Mesendoderm (in vitro differentiated cells): ENCODE results near the gene CEACAM1.
A peak's percentile ranks its signal among the peaks of the same experiment; 100 is the strongest.

Experiments
- DNase-seq: peaks from one replicate; pipeline ENCODE4 v3.0.0; 2013
- H2AK5ac ChIP-seq: 2 replicates; pipeline ENCODE4 v1.6.1; 2013; ENCODE audit warnings: low read length, inconsistent platforms
- H2BK120ac ChIP-seq: 2 replicates; pipeline ENCODE4 v1.6.1; 2013; ENCODE audit warnings: low read depth, mild to moderate bottlenecking, low read length, moderate library complexity, mixed read lengths
- H2BK15ac ChIP-seq: replicated peaks from 2 replicates; pipeline ENCODE4 v1.6.1; 2013; ENCODE audit warnings: low read depth, mild to moderate bottlenecking, moderate library complexity
- H2BK5ac ChIP-seq: 2 replicates; pipeline ENCODE4 v1.6.1; 2013; ENCODE audit warnings: low read length, inconsistent platforms
- H3K18ac ChIP-seq: 2 replicates; pipeline ENCODE4 v1.6.1; 2013; ENCODE audit warnings: mild to moderate bottlenecking, low read length, mixed read lengths
- H3K23ac ChIP-seq: one replicate; pipeline ENCODE4 v1.6.1; 2013; ENCODE audit warnings: low read length
- H3K27ac ChIP-seq: 2 replicates; pipeline ENCODE4 v1.5.1; 2013; ENCODE audit warnings: low read depth, mild to moderate bottlenecking, inconsistent platforms, low read length, moderate library complexity
- H3K27me3 ChIP-seq: 2 replicates; pipeline ENCODE4 v1.6.1; 2013; ENCODE audit warnings: low read length, control low read depth, mild to moderate bottlenecking, inconsistent platforms; ENCODE audit not compliant: insufficient read depth, poor library complexity
- H3K36me3 ChIP-seq: 2 replicates; pipeline ENCODE4 v1.6.1; 2013; ENCODE audit warnings: low read length, inconsistent platforms; ENCODE audit not compliant: control insufficient read depth, insufficient read depth
- H3K4ac ChIP-seq: one replicate; pipeline ENCODE4 v1.6.1; 2013; ENCODE audit warnings: low read depth, mild to moderate bottlenecking, low read length, moderate library complexity
- H3K4me1 ChIP-seq: 2 replicates; pipeline ENCODE4 v1.6.1; 2013; ENCODE audit warnings: low read depth, low read length, inconsistent platforms; ENCODE audit not compliant: control insufficient read depth
- H3K4me2 ChIP-seq: 2 replicates; pipeline ENCODE4 v1.6.1; 2013; ENCODE audit warnings: low read length
- H3K4me3 ChIP-seq: 2 replicates; pipeline ENCODE4 v1.5.1; 2013; ENCODE audit warnings: mild to moderate bottlenecking, low read length
- H3K56ac ChIP-seq: one replicate; pipeline ENCODE4 v1.6.1; 2013; ENCODE audit warnings: low read length
- H3K79me1 ChIP-seq: 2 replicates; pipeline ENCODE4 v1.6.1; 2013; ENCODE audit warnings: low read length, inconsistent platforms
- H3K79me2 ChIP-seq: 2 replicates; pipeline ENCODE4 v1.6.1; 2013; ENCODE audit warnings: mild to moderate bottlenecking, low read length; ENCODE audit not compliant: control insufficient read depth, insufficient read depth
- H3K9ac ChIP-seq: 2 replicates; pipeline ENCODE4 v1.6.1; 2013; ENCODE audit warnings: low read length, inconsistent platforms
- H4K5ac ChIP-seq: one replicate; pipeline ENCODE4 v1.6.1; 2013; ENCODE audit warnings: low read length
- H4K8ac ChIP-seq: one replicate; pipeline ENCODE4 v1.6.1; 2013; ENCODE audit warnings: low read depth, mild to moderate bottlenecking, control low read depth, low read length, moderate library complexity
- WGBS: extraction: QIAGEN DNeasy Blood & Tissue Kit; methylation state at CpG from one replicate; pipeline ENCODE4 v1.1.7; 2013; ENCODE audit warnings: low lambda C conversion rate, missing lambda C conversion rate; ENCODE audit not compliant: insufficient coverage; ENCODE audit errors: extremely low coverage; 5-methylcytosine and 5-hydroxymethylcytosine counted together

CEACAM1 gene

DNA sequence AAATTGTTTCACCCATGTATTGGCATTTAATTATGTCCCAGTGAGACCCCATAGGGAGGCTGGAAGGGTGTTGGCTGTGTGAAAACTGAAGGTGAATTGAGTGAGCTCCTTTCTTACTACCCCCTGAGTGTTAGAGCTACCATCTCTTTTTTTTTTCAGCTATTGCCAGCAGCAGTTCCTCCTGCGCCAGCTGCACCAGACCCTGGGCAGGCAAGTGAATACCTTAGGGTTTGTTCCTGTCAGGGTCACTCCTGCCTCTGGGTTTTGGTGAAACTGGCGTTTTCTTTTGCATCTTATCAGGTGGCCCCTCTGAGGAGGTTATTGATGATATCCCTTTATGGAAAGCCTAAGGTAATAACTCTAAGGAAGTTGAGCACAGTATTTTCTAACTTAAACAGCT lies 40.9 kb upstream of the CEACAM1 start:
- H3K36me3 ChIP-seq: no peaks in the 10 kb centered on the region
- no peak overlapping the region for H4K5ac ChIP-seq
- H2BK15ac ChIP-seq: no peak overlapping the region
- WGBS: no CpG with 5 or more reads among the region's 2 CpGs
- no peak overlapping the region for H3K4me3 ChIP-seq
- H3K18ac ChIP-seq: no peak overlapping the region
- no peak overlapping the region for H3K56ac ChIP-seq
- no peak overlapping the region for H2BK120ac ChIP-seq
- no peak overlapping the region for H3K23ac ChIP-seq
- no peak overlapping the region for H4K8ac ChIP-seq
- H3K4me2 ChIP-seq: no peak overlapping the region
- no peak for DNase-seq
- H3K9ac ChIP-seq: no peak overlapping the region
- H3K27me3 ChIP-seq: no peaks in the 10 kb centered on the region
- no peak overlapping the region for H3K4ac ChIP-seq
- no peaks in the 10 kb centered on the region for H3K79me1 ChIP-seq
- no peaks in the 10 kb centered on the region for H3K79me2 ChIP-seq
- H2BK5ac ChIP-seq: no peak overlapping the region
- no peaks in the 10 kb centered on the region for H3K4me1 ChIP-seq
- no peak overlapping the region for H3K27ac ChIP-seq
- no peak overlapping the region for H2AK5ac ChIP-seq

GRCh38 chr19:42568006-42568405 lies 39.7 kb upstream of the CEACAM1 start:
- Histone ChIP-seq H3K4ac (no peak overlapping the region), H2BK15ac (no peak overlapping the region), H3K9ac (no peak overlapping the region)

DNA sequence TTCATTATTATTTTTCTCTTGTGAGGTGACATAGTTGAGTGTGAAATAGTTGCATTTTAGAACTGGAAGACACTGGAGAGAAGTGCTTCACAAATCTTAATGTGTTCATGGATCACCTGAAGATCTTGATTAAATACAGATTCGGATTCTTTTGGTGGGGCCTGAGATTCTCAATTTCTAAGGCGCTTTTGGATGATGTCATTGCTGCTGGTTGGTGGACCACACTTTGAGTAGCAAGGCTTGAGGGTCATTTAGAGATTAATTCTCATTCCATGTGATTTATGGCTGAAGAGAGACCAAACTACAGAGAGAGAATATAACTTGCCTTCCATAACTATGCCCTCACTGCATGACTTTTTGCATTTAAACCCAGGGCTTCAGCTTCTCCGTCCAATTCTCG lies 39.3 kb upstream of the CEACAM1 start:
- no peaks in the 10 kb centered on the region for H3K27me3 ChIP-seq
- no CpG with 5 or more reads among the region's 4 CpGs for WGBS
- H3K56ac ChIP-seq: no peak overlapping the region
- no peaks in the 10 kb centered on the region for H3K36me3 ChIP-seq
- no peaks in the 10 kb centered on the region for H3K79me1 ChIP-seq
- H4K8ac ChIP-seq: no peak overlapping the region
- H2BK15ac ChIP-seq: no peak overlapping the region
- H3K23ac ChIP-seq: no peak overlapping the region
- H3K4ac ChIP-seq: no peak overlapping the region
- H2AK5ac ChIP-seq: no peak overlapping the region
- H3K9ac ChIP-seq: no peak overlapping the region
- no peak for DNase-seq
- H3K4me2 ChIP-seq: no peak overlapping the region
- H2BK5ac ChIP-seq: no peak overlapping the region
- no peak overlapping the region for H3K4me3 ChIP-seq
- no peak overlapping the region for H4K5ac ChIP-seq
- no peaks in the 10 kb centered on the region for H3K4me1 ChIP-seq
- H2BK120ac ChIP-seq: no peak overlapping the region
- H3K27ac ChIP-seq: no peak overlapping the region
- H3K18ac ChIP-seq: no peak overlapping the region
- H3K79me2 ChIP-seq: no peaks in the 10 kb centered on the region

More at GRCh38 chr19:42568006-42568405, 39.7 kb upstream of the CEACAM1 start:
- Histone ChIP-seq H3K18ac (no peak overlapping the region), H3K56ac (no peak overlapping the region), H4K8ac (no peak overlapping the region), H3K4me2 (no peak overlapping the region), H3K4me1 (no peaks in the 10 kb centered on the region), H2BK5ac (no peak overlapping the region), H3K27ac (no peak overlapping the region), H2BK120ac (no peak overlapping the region), H3K36me3 (no peaks in the 10 kb centered on the region), H3K4me3 (no peak overlapping the region), H3K79me2 (no peaks in the 10 kb centered on the region), H2AK5ac (no peak overlapping the region), H3K27me3 (no peaks in the 10 kb centered on the region), H4K5ac (no peak overlapping the region), H3K23ac (no peak overlapping the region), H3K79me1 (no peaks in the 10 kb centered on the region)
- no CpG with 5 or more reads among the region's 4 CpGs for WGBS
- no peak for DNase-seq

DNA sequence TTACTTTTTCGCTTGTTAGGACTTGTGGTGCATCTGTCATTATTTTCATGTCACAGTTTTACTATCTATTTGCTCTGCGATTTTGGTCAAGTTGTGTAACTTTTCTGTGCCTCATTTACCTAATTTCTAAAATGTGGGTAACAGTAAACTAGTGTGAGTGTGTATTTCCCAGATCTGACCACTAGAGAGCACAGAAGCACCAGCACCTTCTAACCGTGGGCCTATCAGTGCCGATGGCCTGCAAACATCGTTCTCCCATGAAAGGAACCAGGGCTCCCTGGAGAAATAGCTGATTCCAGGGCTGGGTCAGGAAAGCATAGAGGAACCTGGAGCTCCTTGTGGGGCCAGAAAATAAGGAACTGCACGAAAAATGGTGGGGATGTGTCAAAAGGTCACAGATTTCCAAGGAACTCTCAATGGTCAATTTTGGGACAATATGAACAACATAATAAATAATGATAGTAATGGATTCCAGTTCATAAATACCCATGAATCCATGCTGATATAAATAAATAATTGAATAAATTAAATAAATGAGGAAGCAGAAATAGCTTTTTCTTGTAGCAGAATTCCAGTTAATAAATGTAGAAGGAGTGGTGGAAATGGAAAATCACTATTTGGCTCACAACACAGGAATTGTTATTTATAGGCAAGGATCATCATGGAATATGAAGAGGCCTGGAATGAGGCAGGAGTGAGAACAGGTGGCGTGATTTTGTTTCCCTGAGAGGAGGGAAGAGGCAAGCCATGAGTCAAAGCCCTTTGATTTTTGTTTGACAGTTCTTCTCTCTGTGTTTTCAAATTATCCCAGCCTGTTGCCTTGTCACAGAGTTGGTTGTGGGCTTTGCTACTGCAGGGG lies 35.3 kb upstream of the CEACAM1 start:
- Histone ChIP-seq H3K18ac (no peak overlapping the region), H2BK5ac (no peak overlapping the region), H4K5ac (no peak overlapping the region), H3K4me1 (no peaks in the 10 kb centered on the region), H3K23ac (no peak overlapping the region), H3K4me3 (no peak overlapping the region), H3K4me2 (no peak overlapping the region), H2BK15ac (no peak overlapping the region), H4K8ac (no peak overlapping the region), H3K56ac (no peak overlapping the region), H3K27me3 (no peaks in the 10 kb centered on the region), H2AK5ac (no peak overlapping the region), H3K4ac (no peak overlapping the region), H3K27ac (no peak overlapping the region), H3K9ac (no peak overlapping the region), H3K36me3 (no peaks in the 10 kb centered on the region), H3K79me1 (no peaks in the 10 kb centered on the region), H2BK120ac (no peak overlapping the region), H3K79me2 (no peaks in the 10 kb centered on the region)
- DNase-seq: peak; percentile 76
- no CpG with 5 or more reads among the region's 7 CpGs for WGBS

DNA sequence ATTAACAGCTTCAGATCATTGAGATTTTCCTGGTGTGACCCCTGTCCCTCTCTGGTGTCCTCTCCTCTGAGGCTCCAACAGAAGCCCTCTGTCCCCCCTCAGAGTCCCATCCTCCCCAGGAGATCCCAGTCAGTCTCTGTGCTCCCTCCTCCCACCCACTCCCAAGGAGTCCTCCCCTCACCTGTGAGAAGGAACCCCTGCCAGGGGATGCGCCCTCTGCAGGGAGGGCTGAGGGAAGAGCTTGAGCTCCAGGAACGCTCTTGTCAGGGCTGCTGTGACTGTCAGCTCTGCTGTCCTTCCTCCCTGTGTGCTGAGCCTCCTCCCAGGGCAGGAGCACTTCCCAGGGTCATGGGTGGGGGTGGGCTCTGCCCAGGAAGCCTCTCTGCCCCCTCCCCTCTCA lies 33.2 kb upstream of the CEACAM1 start:
- H4K8ac ChIP-seq: no peak overlapping the region
- no peak overlapping the region for H3K56ac ChIP-seq
- H3K4me3 ChIP-seq: no peak overlapping the region
- no peaks in the 10 kb centered on the region for H3K79me1 ChIP-seq
- H3K18ac ChIP-seq: no peak overlapping the region
- no peak overlapping the region for H3K23ac ChIP-seq
- no peak overlapping the region for H4K5ac ChIP-seq
- no peak overlapping the region for H3K27ac ChIP-seq
- no peak overlapping the region for H2BK120ac ChIP-seq
- no peaks in the 10 kb centered on the region for H3K36me3 ChIP-seq
- H3K27me3 ChIP-seq: no peaks in the 10 kb centered on the region
- peak; percentile 10 for DNase-seq
- H3K4me2 ChIP-seq: no peak overlapping the region
- no peak overlapping the region for H2AK5ac ChIP-seq
- no peak overlapping the region for H3K9ac ChIP-seq
- H2BK5ac ChIP-seq: no peak overlapping the region
- H3K4me1 ChIP-seq: no peaks in the 10 kb centered on the region
- H3K4ac ChIP-seq: no peak overlapping the region
- WGBS: no CpG with 5 or more reads among the region's 2 CpGs
- no peaks in the 10 kb centered on the region for H3K79me2 ChIP-seq
- no peak overlapping the region for H2BK15ac ChIP-seq

DNA sequence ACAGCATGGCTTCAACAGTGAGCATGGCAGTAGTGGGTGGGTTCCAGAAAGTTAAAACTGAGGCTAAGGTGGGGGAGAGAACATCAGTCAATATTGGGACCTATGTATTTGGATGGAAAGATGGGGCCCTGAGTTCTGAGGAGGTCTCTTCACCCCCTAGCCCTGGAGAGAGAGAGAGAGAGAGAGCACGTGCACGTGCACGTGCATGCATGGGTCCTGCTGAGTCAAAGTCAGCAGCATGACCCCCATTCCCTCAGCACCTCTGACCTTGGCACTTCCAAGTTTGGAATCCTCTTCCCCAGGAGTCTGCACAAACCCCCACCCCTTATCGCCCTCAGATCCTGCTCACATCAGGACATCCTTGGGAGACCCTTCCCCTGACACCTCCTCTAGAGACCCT lies 32.5 kb upstream of the CEACAM1 start:
- Histone ChIP-seq H3K27ac (no peak overlapping the region), H2BK5ac (no peak overlapping the region), H3K36me3 (no peaks in the 10 kb centered on the region), H3K9ac (no peak overlapping the region), H2AK5ac (no peak overlapping the region), H3K79me2 (no peaks in the 10 kb centered on the region), H2BK15ac (no peak overlapping the region), H4K5ac (no peak overlapping the region), H2BK120ac (no peak overlapping the region), H4K8ac (no peak overlapping the region), H3K56ac (no peak overlapping the region), H3K18ac (no peak overlapping the region), H3K4me3 (no peak overlapping the region), H3K4me1 (no peaks in the 10 kb centered on the region), H3K4ac (no peak overlapping the region), H3K23ac (no peak overlapping the region), H3K27me3 (no peaks in the 10 kb centered on the region), H3K4me2 (no peak overlapping the region), H3K79me1 (no peaks in the 10 kb centered on the region)
- WGBS: no CpG with 5 or more reads among the region's 4 CpGs
- DNase-seq: no peak
